ENCODE results near the gene PPP4R4.

DNA sequence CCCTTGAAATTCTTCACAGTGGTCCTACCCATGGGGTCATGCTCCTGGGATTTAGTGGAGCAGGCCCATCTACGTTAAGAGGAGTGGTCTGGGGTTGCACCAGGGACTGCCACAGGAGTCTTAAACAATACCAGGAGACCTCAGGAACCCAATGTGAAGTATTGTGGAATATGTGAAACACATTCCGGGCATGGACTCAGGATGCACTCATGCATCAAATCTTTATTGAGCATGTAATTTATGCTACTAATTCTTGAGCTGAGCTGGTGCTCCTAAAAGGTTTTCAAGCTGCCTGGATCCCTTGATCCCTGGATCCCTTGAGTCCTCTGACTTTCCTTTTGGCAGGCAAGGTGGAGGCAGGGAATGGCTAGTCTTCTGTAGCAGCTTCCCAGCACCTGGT lies 110.1 kb downstream of the PPP4R4 start:
- TF ChIP-seq, protein P1, sequence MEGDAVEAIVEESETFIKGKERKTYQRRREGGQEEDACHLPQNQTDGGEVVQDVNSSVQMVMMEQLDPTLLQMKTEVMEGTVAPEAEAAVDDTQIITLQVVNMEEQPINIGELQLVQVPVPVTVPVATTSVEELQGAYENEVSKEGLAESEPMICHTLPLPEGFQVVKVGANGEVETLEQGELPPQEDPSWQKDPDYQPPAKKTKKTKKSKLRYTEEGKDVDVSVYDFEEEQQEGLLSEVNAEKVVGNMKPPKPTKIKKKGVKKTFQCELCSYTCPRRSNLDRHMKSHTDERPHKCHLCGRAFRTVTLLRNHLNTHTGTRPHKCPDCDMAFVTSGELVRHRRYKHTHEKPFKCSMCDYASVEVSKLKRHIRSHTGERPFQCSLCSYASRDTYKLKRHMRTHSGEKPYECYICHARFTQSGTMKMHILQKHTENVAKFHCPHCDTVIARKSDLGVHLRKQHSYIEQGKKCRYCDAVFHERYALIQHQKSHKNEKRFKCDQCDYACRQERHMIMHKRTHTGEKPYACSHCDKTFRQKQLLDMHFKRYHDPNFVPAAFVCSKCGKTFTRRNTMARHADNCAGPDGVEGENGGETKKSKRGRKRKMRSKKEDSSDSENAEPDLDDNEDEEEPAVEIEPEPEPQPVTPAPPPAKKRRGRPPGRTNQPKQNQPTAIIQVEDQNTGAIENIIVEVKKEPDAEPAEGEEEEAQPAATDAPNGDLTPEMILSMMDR (IDR thresholded peaks at IDR 0.05; ENCODE audit: low read depth, low read length): no peak
- TF ChIP-seq EZH2phosphoT487 (IDR thresholded peaks at IDR 0.05; ENCODE audit: low read depth): no peak

Measured in OCI-LY3 (cell line).